SJSA1 (cell line): ENCODE results near the gene KIF6. TPM values are rescaled to one million over a fixed set of nuclear protein-coding genes. Genes with fewer than 3 reads are reported as not detected.

Experiments
- DNase-seq, 2 experiments: peaks; one replicate each; pipeline ENCODE4 v3.0.0-alpha.2; 2015 to 2020; ENCODE audit warnings: low spot score in 2 of 2, low read depth in 1 of 2
- H3K27ac ChIP-seq: fragments of 250-450 bp; sonication (Bioruptor Pico); 2 replicates; pipeline ENCODE4 v1.5.1; 2020; ENCODE audit warnings: mild to moderate bottlenecking, moderate library complexity
- H3K27me3 ChIP-seq: fragments of 250-450 bp; sonication (Bioruptor Pico); replicated peaks from 2 replicates; pipeline ENCODE4 v1.5.1; 2020; ENCODE audit warnings: mild to moderate bottlenecking, moderate library complexity
- H3K36me3 ChIP-seq: fragments of 250-450 bp; sonication (Bioruptor Pico); 2 replicates; pipeline ENCODE4 v1.5.1; 2020; ENCODE audit warnings: mild to moderate bottlenecking
- H3K4me1 ChIP-seq: fragments of 250-450 bp; sonication (Bioruptor Pico); replicated peaks from 2 replicates; pipeline ENCODE4 v1.6.1; 2021; ENCODE audit warnings: mild to moderate bottlenecking
- H3K4me3 ChIP-seq: fragments of 250-450 bp; sonication (Bioruptor Pico); 2 replicates; pipeline ENCODE4 v1.5.1; 2020; ENCODE audit warnings: mild to moderate bottlenecking
- H3K9me3 ChIP-seq: fragments of 250-450 bp; sonication (Bioruptor Pico); replicated peaks from 2 replicates; pipeline ENCODE4 v1.5.1; 2020; ENCODE audit warnings: mild to moderate bottlenecking
- total RNA-seq: library from RNA; depleted of rRNA; stranded (reverse); fragments of >200 nt; shearing (Covaris generic); gene quantifications from 2 replicates; pipeline ENCODE4 v1.2.3, GENCODE V29; 2014

The KIF6 gene
- total RNA-seq, 1 experiment from 2014 or later = not detected

- no peak overlapping the region for H3K27ac ChIP-seq
- H3K27me3 ChIP-seq = no peaks in the 10 kb centered on the region
- H3K4me3 ChIP-seq = no peak overlapping the region
- no peaks in the 10 kb centered on the region for H3K36me3 ChIP-seq
- no peaks in the 10 kb centered on the region for H3K4me1 ChIP-seq
- no peak for DNase-seq
- no peaks in the 10 kb centered on the region for H3K9me3 ChIP-seq
These were observed 108.2 kb downstream of the KIF6 start for GRCh38 chr6:39617026-39617425.

GRCh38 chr6:39615622-39616021, 109.6 kb downstream of the KIF6 start:
- Histone ChIP-seq H3K27ac (no peak overlapping the region), H3K36me3 (no peaks in the 10 kb centered on the region), H3K9me3 (no peaks in the 10 kb centered on the region), H3K27me3 (no peaks in the 10 kb centered on the region), H3K4me3 (no peak overlapping the region), H3K4me1 (no peaks in the 10 kb centered on the region)
- DNase-seq = no peak

- Histone ChIP-seq H3K27ac (no peak overlapping the region), H3K27me3 (no peaks in the 10 kb centered on the region), H3K4me3 (no peak overlapping the region)
These were observed 110.7 kb downstream of the KIF6 start for GRCh38 chr6:39614393-39614950.

GRCh38 chr6:39610221-39610620, 115.0 kb downstream of the KIF6 start:
- DNase-seq = no peak

More at GRCh38 chr6:39614393-39614950, 110.7 kb downstream of the KIF6 start:
- Histone ChIP-seq H3K4me1 (no peaks in the 10 kb centered on the region), H3K9me3 (no peaks in the 10 kb centered on the region), H3K36me3 (no peaks in the 10 kb centered on the region)
- no peak for DNase-seq

GRCh38 chr6:39608652-39609345, 116.4 kb downstream of the KIF6 start:
- no peak overlapping the region for H3K4me3 ChIP-seq
- no peak for DNase-seq
- no peaks in the 10 kb centered on the region for H3K27me3 ChIP-seq
- H3K27ac ChIP-seq = no peak overlapping the region
- no peaks in the 10 kb centered on the region for H3K36me3 ChIP-seq
- H3K4me1 ChIP-seq = no peaks in the 10 kb centered on the region
- H3K9me3 ChIP-seq = no peaks in the 10 kb centered on the region

More at GRCh38 chr6:39610221-39610620, 115.0 kb downstream of the KIF6 start:
- Histone ChIP-seq H3K9me3 (no peaks in the 10 kb centered on the region), H3K4me3 (no peak overlapping the region), H3K36me3 (no peaks in the 10 kb centered on the region), H3K27me3 (no peaks in the 10 kb centered on the region), H3K4me1 (no peaks in the 10 kb centered on the region), H3K27ac (no peak overlapping the region)

GRCh38 chr6:39602601-39603519, 122.3 kb downstream of the KIF6 start:
- H3K4me1 ChIP-seq = no peaks in the 10 kb centered on the region
- no peaks in the 10 kb centered on the region for H3K36me3 ChIP-seq
- H3K27me3 ChIP-seq = no peaks in the 10 kb centered on the region
- no peak overlapping the region for H3K27ac ChIP-seq
- no peaks in the 10 kb centered on the region for H3K9me3 ChIP-seq
- H3K4me3 ChIP-seq = no peak overlapping the region
- DNase-seq = no peak

GRCh38 chr6:39599973-39600372, 125.2 kb downstream of the KIF6 start:
- no peak for DNase-seq
- H3K27ac ChIP-seq = no peak overlapping the region
- H3K4me3 ChIP-seq = no peak overlapping the region
- no peaks in the 10 kb centered on the region for H3K36me3 ChIP-seq
- no peaks in the 10 kb centered on the region for H3K9me3 ChIP-seq
- H3K27me3 ChIP-seq = no peaks in the 10 kb centered on the region
- no peaks in the 10 kb centered on the region for H3K4me1 ChIP-seq

- DNase-seq = no peak
- no peak overlapping the region for H3K4me3 ChIP-seq
- no peak overlapping the region for H3K27ac ChIP-seq
- H3K4me1 ChIP-seq = no peaks in the 10 kb centered on the region
- no peaks in the 10 kb centered on the region for H3K36me3 ChIP-seq
- H3K27me3 ChIP-seq = no peaks in the 10 kb centered on the region
- H3K9me3 ChIP-seq = no peaks in the 10 kb centered on the region
These were observed 125.9 kb downstream of the KIF6 start for GRCh38 chr6:39599341-39599740.

- Histone ChIP-seq H3K4me1 (no peaks in the 10 kb centered on the region), H3K27ac (no peak overlapping the region), H3K9me3 (no peaks in the 10 kb centered on the region), H3K27me3 (no peaks in the 10 kb centered on the region), H3K36me3 (no peaks in the 10 kb centered on the region), H3K4me3 (no peak overlapping the region)
- no peak for DNase-seq
These were observed 130.9 kb downstream of the KIF6 start for GRCh38 chr6:39594285-39594684.

GRCh38 chr6:39593646-39594045, 131.6 kb downstream of the KIF6 start:
- no peaks in the 10 kb centered on the region for H3K9me3 ChIP-seq
- H3K36me3 ChIP-seq = no peaks in the 10 kb centered on the region
- H3K4me1 ChIP-seq = no peaks in the 10 kb centered on the region
- no peaks in the 10 kb centered on the region for H3K27me3 ChIP-seq
- no peak overlapping the region for H3K4me3 ChIP-seq
- H3K27ac ChIP-seq = no peak overlapping the region
- no peak for DNase-seq

GRCh38 chr6:39590871-39591393, 134.3 kb downstream of the KIF6 start:
- no peaks in the 10 kb centered on the region for H3K9me3 ChIP-seq
- H3K4me3 ChIP-seq = no peak overlapping the region
- no peak overlapping the region for H3K27ac ChIP-seq
- no peak for DNase-seq
- H3K4me1 ChIP-seq = no peaks in the 10 kb centered on the region
- no peaks in the 10 kb centered on the region for H3K27me3 ChIP-seq
- no peaks in the 10 kb centered on the region for H3K36me3 ChIP-seq

- DNase-seq = no peak
- Histone ChIP-seq H3K27ac (no peak overlapping the region), H3K4me3 (no peak overlapping the region), H3K27me3 (no peaks in the 10 kb centered on the region), H3K9me3 (no peaks in the 10 kb centered on the region), H3K36me3 (no peaks in the 10 kb centered on the region), H3K4me1 (no peaks in the 10 kb centered on the region)
These were observed 138.1 kb downstream of the KIF6 start for GRCh38 chr6:39587080-39587479.

- Histone ChIP-seq H3K4me1 (no peaks in the 10 kb centered on the region), H3K9me3 (no peaks in the 10 kb centered on the region), H3K27ac (no peak overlapping the region), H3K27me3 (no peaks in the 10 kb centered on the region), H3K36me3 (no peaks in the 10 kb centered on the region), H3K4me3 (no peak overlapping the region)
- no peak for DNase-seq
These were observed 139.6 kb downstream of the KIF6 start for GRCh38 chr6:39585641-39586040.
